Measurements from ENCODE around the gene OGT. TPM values are rescaled to one million over a fixed set of nuclear protein-coding genes. Genes with fewer than 3 reads are reported as not detected.
"Not testable (repeated sequence)": the region's sequence is repeated elsewhere in the genome, so short reads cannot be mapped to it uniquely, and the experiment has no call there.

OGT gene
- total RNA-seq, 1 experiment from 2014 or later = 191 TPM

- no peak for TF ChIP-seq CTCF (IDR thresholded peaks at IDR 0.05; ENCODE audit: unreplicated experiment)
- Mint-ChIP-seq H3K4me1 (ENCODE audit: low read depth, unreplicated experiment) (no peaks in the 10 kb centered on the region), H3K9me3 (ENCODE audit: low read depth, unreplicated experiment) (peaks cover 3% of the 10 kb centered on the region), H3K4me3 (ENCODE audit: low read depth, unreplicated experiment) (no peak overlapping the region), H3K36me3 (ENCODE audit: insufficient read depth, unreplicated experiment) (no peaks in the 10 kb centered on the region), H3K27ac (ENCODE audit: unreplicated experiment) (no peak overlapping the region), H3K27me3 (ENCODE audit: unreplicated experiment) (no peaks in the 10 kb centered on the region)
- intact Hi-C loops (cut with micrococcal nuclease; ENCODE audit: unreplicated experiment) = no loop called here
- no peak for DNase-seq
- CTCF ChIA-PET = interaction anchor here (0.7 kb wide), 1 partner anchor 113 kb away, joined by 5 read pairs; no protein-coding TSS in a partner anchor
- no TSS peak for BruUV-seq (replicated peaks)
These were observed 23.6 kb upstream of the OGT start for GRCh38 chrX:71509289-71509688.

- H3K9me3 Mint-ChIP-seq (ENCODE audit: low read depth, unreplicated experiment) = peaks cover 3% of the 10 kb centered on the region
- no peaks in the 10 kb centered on the region for H3K36me3 Mint-ChIP-seq (ENCODE audit: insufficient read depth, unreplicated experiment)
- TF ChIP-seq CTCF (IDR thresholded peaks at IDR 0.05; ENCODE audit: unreplicated experiment) = no peak
- H3K4me3 Mint-ChIP-seq (ENCODE audit: low read depth, unreplicated experiment) = no peak overlapping the region
- CTCF ChIA-PET = interaction anchor here (0.6 to 1.2 kb wide), 2 partner anchors 26 to 729 kb away, joined by 3 read pairs; partner anchors contain the start of gene ERCC6L
- no TSS peak for BruUV-seq (replicated peaks)
- no peak overlapping the region for H3K27ac Mint-ChIP-seq (ENCODE audit: unreplicated experiment)
- no peak for DNase-seq
- intact Hi-C loops (cut with micrococcal nuclease; ENCODE audit: unreplicated experiment) = no loop called here
- no peaks in the 10 kb centered on the region for H3K4me1 Mint-ChIP-seq (ENCODE audit: low read depth, unreplicated experiment)
- H3K27me3 Mint-ChIP-seq (ENCODE audit: unreplicated experiment) = no peaks in the 10 kb centered on the region
These were observed 22.7 kb upstream of the OGT start for GRCh38 chrX:71510161-71510560.

GRCh38 chrX:71513731-71514130 is 19.2 kb upstream of the OGT start:
- H3K27ac Mint-ChIP-seq (ENCODE audit: unreplicated experiment); H3K4me1 Mint-ChIP-seq (ENCODE audit: low read depth, unreplicated experiment); intact Hi-C loops (cut with micrococcal nuclease; ENCODE audit: unreplicated experiment); H3K9me3 Mint-ChIP-seq (ENCODE audit: low read depth, unreplicated experiment); H3K4me3 Mint-ChIP-seq (ENCODE audit: low read depth, unreplicated experiment); H3K27me3 Mint-ChIP-seq (ENCODE audit: unreplicated experiment); CTCF ChIA-PET; BruUV-seq (replicated peaks); DNase-seq; H3K36me3 Mint-ChIP-seq (ENCODE audit: insufficient read depth, unreplicated experiment): not testable (repeated sequence)

GRCh38 chrX:71514367-71515037 is 18.4 kb upstream of the OGT start:
- no peaks in the 10 kb centered on the region for H3K36me3 Mint-ChIP-seq (ENCODE audit: insufficient read depth, unreplicated experiment)
- no TSS peak for BruUV-seq (replicated peaks)
- no peaks in the 10 kb centered on the region for H3K27me3 Mint-ChIP-seq (ENCODE audit: unreplicated experiment)
- no peak overlapping the region for H3K27ac Mint-ChIP-seq (ENCODE audit: unreplicated experiment)
- no peak for TF ChIP-seq CTCF (IDR thresholded peaks at IDR 0.05; ENCODE audit: unreplicated experiment)
- no peaks in the 10 kb centered on the region for H3K4me1 Mint-ChIP-seq (ENCODE audit: low read depth, unreplicated experiment)
- no peak overlapping the region for H3K4me3 Mint-ChIP-seq (ENCODE audit: low read depth, unreplicated experiment)
- DNase-seq = no peak
- intact Hi-C loops (cut with micrococcal nuclease; ENCODE audit: unreplicated experiment) = no loop called here
- CTCF ChIA-PET = no interaction called here
- H3K9me3 Mint-ChIP-seq (ENCODE audit: low read depth, unreplicated experiment) = peaks cover 3% of the 10 kb centered on the region

GRCh38 chrX:71515038-71515396 is 17.9 kb upstream of the OGT start:
- intact Hi-C loops (cut with micrococcal nuclease; ENCODE audit: unreplicated experiment) = no loop called here
- CTCF ChIA-PET = no interaction called here
- Mint-ChIP-seq H3K36me3 (ENCODE audit: insufficient read depth, unreplicated experiment) (no peaks in the 10 kb centered on the region), H3K4me3 (ENCODE audit: low read depth, unreplicated experiment) (no peak overlapping the region), H3K9me3 (ENCODE audit: low read depth, unreplicated experiment) (peaks cover 3% of the 10 kb centered on the region), H3K27ac (ENCODE audit: unreplicated experiment) (no peak overlapping the region), H3K27me3 (ENCODE audit: unreplicated experiment) (no peaks in the 10 kb centered on the region), H3K4me1 (ENCODE audit: low read depth, unreplicated experiment) (no peaks in the 10 kb centered on the region)
- DNase-seq = peak; percentile 10
- BruUV-seq (replicated peaks) = no TSS peak
- no peak for TF ChIP-seq CTCF (IDR thresholded peaks at IDR 0.05; ENCODE audit: unreplicated experiment)
